TTC549 (cell line): ENCODE results near the gene CLCN1.
"Not testable (repeated sequence)": the region's sequence is repeated elsewhere in the genome, so short reads cannot be mapped to it uniquely, and the experiment has no call there.

Experiments used
- FAIRE-seq: peaks from 2 replicates; lab custom pipeline; 2012; peaks lifted over from hg19 to GRCh38; lab: Jason Lieb, UNC

Gene CLCN1

DNA sequence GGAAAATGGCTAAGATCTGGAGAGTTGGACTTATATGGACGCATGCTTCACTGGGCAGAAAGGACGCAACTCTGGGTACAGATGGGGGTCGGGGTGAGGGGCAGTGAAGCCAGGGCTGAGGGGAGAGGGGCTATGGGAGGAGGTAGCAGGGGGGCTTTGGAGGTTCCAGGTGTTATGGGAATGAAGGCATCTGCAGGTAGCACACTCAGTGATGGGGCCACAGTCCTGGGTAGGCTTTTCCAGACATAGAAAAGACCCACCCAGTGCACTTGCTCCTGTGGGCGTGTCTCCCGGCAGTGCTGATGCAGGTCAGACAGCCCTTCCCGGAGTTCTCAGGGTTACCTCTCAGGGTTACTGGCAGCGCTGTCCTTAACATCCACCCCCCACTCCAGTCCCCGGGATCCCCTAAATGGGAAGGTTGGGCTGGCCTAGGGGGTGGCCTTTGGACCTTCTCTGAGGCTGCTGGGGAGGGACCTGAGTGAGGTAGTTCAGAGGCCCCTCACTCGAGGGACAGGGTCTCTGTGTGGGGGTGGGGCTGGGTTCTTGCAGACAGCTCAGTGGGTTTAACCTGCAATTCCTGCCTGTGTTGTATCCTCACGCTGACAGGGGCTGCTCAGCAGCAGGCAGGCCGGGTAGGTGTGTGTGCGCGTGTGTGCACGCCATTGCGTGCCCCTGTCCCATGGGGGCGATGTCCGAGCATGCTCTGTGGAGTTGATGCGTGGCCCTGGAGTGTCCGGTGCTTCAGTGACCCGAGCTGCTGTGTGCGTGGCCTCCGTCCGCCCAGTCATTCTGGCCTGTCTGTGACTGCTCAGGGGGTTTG lies 71.5 kb downstream of the CLCN1 start:
- FAIRE-seq: no peak

- no peak for FAIRE-seq
Measured at GRCh38 chr7:143388051-143388450, 72.1 kb downstream of the CLCN1 start.

DNA sequence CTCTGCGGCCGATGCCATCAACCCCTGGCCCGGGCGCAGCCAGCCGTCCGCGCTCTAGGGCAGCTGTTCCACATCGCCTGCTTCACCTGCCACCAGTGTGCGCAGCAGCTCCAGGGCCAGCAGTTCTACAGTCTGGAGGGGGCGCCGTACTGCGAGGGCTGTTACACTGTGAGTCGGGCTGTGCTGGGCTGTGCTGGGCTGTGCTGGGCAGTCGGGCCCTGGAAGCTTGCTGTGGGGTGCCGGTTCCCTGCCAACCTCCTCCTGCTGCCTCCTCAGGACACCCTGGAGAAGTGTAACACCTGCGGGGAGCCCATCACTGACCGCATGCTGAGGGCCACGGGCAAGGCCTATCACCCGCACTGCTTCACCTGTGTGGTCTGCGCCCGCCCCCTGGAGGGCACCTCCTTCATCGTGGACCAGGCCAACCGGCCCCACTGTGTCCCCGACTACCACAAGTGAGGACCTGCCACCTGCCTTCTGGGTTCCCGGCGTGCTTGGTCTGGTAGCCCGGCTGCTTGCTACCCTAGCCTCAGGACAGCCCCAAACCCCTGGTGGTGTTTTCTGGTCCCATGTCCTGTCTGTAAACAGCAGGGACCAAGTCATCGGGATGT lies 72.7 kb downstream of the CLCN1 start:
- no peak for FAIRE-seq

DNA sequence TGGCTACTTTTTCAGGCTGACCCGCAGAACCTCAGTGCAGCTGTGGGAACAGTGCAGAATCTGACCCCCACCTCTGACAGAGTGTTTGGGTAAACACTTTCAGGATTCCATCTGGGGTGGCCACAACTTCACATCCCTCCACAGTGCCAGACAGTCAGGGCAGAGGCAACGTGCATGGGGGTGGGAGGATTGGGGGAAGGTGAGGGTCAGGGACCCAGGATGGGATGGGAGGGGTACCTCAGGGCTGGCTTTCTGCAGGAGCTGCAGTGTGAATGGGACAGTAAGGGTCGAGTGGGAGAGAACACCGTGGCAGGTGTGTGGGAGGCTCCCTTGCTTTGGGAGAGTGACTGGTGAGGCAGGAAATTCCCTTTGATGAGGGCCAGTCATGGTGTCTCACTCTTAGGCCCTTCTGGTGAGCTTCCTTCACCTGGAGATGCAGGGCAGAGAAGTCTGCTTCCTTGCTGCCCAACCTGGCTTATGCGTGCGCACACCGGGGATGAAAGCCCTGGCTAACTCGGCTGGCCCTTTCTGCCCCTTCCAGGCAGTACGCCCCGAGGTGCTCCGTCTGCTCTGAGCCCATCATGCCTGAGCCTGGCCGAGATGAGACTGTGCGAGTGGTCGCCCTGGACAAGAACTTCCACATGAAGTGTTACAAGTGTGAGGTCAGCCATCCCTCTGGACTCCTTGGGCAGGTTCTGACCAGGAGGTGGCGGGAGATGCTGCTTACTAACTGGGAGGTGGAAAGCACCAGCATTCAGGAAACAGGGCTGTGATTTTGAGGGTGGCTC lies 73.6 kb downstream of the CLCN1 start:
- no peak for FAIRE-seq

DNA sequence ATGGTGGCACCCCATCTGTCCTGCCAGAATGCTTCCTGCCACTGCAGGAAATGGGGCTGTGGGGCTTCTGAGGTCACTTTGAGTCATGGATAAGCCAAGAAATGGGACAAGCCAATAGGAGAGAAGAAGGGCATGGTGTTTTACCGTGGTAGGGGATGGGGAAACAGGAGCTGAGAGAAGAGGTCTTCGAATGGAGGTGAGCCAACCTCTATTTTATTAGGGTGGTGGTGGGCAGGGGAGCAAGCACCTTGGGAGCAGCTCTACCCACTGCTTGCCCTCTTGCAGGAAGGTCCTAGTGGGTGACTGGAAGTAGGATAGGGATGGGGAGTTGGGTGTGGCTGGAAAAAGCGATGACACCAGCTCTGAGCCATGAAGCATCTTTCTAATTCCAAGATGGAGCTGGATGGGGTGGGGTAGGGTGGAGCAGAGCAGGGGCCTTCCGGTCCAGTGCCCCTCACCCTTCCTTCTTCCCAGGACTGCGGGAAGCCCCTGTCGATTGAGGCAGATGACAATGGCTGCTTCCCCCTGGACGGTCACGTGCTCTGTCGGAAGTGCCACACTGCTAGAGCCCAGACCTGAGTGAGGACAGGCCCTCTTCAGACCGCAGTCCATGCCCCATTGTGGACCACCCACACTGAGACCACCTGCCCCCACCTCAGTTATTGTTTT lies 74.3 kb downstream of the CLCN1 start:
- FAIRE-seq: no peak

DNA sequence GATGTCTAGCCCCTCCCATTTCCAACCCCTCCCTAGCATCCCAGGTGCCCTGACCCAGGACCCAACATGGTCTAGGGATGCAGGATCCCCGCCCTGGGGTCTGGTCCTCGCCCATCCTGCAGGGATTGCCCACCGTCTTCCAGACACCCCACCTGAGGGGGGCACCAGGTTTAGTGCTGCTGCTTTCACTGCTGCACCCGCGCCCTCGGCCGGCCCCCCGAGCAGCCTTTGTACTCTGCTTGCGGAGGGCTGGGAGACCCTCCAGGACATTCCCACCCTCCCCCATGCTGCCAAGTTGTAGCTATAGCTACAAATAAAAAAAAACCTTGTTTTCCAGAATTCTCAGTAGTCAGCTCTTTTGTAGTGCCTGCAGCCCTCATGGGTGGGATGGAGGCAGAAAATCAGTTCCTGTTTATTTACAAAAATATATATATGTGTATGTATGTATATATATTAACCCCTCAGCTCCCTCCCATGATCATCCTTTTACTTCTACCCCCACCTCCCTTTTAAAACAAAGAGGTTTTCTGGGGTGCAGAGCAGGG lies 74.9 kb downstream of the CLCN1 start:
- no peak for FAIRE-seq

GRCh38 chr7:143391462-143392404 lies 75.8 kb downstream of the CLCN1 start:
- no peak for FAIRE-seq

GRCh38 chr7:143392427-143392826 lies 76.5 kb downstream of the CLCN1 start:
- not testable (repeated sequence) for FAIRE-seq

DNA sequence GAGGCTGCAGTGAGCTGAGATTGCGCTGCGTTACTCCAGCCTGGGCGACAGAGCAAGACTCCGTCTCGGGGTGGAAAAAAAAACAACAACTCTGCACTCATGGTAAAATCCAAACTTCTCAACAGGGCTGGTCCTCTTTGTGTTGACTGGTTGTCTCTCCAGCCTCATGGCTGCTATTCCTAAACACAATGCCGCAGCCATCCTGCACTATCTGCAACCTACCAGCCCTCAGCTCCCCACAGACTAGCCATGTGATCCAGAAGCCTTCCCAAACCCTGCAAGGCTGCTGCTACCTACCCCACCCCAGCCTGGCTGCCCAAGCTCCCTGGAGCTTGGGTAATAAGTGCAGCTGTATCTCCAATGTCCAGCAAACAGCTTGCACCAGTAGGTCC lies 77.0 kb downstream of the CLCN1 start:
- FAIRE-seq: no peak

- no peak for FAIRE-seq
Measured at GRCh38 chr7:143393267-143394041, 77.5 kb downstream of the CLCN1 start.

GRCh38 chr7:143394068-143394467 lies 78.2 kb downstream of the CLCN1 start:
- no peak for FAIRE-seq

DNA sequence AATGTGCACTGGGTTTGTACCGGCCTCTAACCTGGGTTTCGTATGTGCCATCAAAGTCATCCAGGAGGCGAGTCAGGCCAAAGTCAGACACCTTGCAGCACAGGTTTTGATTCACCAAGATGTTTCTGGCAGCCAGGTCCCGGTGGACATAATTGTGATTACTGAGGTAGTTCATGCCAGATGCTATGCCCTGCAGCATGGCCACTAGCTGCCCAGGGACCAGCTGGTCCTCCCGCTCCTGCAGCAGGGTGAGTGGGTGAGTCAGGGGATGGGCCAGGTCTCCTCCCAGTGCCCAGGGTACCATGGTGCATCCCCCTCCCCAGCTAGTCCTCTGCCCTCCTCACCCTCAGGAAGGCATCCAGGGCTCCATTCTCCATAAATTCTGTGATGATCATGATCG lies 78.9 kb downstream of the CLCN1 start:
- FAIRE-seq: no peak

- no peak for FAIRE-seq
Measured at GRCh38 chr7:143395187-143396149, 79.6 kb downstream of the CLCN1 start.

DNA sequence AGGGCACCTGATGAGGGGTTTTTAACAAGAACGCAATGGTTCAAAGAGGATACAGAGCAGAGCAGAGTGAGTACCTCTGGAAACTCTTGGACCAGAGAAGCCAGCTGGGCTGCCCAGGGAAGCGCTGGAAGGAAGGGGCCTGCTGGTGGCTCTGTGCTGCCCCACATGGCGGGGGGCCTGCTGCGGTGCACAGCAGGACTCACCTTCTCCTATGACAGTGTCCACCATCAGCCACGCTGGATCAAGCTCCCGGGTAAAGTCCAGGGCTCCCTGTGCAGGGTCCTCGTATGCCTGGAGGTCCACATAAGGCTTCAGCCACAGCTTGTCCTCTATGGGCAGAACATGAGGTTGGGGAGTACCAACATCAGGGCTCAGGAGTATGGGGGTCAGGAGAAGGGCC lies 80.3 kb downstream of the CLCN1 start:
- FAIRE-seq: no peak

DNA sequence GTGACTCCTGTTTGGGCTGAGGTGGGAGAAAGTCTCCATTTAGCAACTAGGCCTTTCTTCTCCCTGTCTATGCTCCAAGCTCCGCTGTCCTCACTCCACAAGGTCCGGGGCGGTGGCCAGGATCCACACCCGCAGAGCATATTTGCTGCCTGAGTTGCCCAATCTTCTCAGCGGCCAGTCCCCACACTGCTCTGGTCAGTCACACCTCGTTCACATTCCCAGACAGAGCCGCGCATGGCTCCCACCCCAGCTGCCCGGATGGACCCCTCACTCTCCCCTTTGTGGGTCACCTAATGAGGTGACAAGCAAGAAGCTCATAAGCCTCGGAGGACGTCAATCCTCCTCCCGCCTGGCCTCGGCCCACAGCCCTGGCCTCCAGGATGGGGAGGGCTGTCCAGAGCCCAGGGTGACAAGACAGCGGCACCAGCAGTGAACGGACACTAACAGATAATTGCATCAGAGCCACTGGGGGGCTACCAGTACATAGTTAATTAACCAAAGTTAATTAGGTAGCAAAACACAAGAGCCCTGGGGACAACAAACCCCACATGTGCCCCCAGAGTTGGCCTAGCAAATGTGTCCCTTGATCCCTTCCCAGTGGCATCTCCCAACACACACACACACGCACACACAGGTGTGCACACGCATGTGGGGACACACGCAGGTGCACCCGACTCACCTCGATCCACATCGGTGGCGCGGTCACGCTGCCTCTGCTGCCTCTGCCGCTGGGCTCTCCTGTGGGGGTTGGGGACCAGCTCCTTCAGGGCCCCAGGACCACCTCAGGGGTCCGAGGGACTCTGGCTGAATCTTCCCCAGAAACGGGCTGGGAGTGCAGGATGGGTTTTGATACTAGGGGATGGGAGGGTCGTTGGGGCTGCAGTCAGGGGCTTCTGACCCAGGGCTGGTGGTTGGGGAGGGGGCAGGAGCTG lies 81.0 kb downstream of the CLCN1 start:
- FAIRE-seq: no peak

DNA sequence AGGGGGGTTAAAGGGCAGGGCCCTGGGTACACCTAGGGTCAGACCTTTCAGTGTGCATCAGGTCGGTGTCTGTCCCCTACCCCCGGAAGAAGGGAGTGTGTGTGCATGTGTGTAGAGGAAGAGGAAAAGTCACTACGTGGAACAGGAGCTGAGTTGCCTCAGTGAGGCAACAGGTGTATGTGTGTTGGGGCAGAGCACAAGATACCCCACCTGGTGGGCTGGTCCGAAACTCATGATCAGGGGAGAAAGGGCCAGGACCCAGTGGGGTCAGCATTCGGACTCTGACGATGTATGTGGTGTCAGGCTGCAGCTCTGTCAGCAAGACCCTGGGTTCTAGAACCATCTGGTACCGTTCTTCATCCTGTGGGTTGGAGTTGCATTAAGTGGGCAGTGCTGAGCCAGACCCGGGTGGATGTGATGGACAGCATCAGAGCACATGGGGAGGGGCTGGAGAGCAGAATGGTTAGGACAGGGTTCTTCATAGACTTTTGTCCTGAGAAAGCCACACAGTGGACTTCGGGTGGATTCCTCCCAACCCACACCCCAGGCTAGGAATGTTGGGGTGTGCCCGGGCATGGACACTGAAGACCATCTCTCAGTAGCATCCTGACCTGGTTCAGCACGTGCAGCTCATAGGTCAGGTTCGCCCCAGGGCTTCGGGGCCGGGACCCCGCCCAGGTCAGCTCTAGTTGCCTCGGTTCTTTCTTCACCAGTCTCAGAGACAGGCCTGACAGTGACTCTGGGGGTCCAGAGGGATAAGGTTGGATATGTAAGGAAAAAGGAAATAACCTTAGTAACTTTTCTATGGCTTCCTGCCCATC lies 82.0 kb downstream of the CLCN1 start:
- no peak for FAIRE-seq

- no peak for FAIRE-seq
Measured at GRCh38 chr7:143398616-143399015, 82.7 kb downstream of the CLCN1 start.
